ENCODE results near the gene USP5. TPM values are rescaled to one million over a fixed set of nuclear protein-coding genes. Genes with fewer than 3 reads are reported as not detected.

The USP5 gene
- polyA plus RNA-seq, 1 donor from 2014 or later, result 130 TPM

DNA sequence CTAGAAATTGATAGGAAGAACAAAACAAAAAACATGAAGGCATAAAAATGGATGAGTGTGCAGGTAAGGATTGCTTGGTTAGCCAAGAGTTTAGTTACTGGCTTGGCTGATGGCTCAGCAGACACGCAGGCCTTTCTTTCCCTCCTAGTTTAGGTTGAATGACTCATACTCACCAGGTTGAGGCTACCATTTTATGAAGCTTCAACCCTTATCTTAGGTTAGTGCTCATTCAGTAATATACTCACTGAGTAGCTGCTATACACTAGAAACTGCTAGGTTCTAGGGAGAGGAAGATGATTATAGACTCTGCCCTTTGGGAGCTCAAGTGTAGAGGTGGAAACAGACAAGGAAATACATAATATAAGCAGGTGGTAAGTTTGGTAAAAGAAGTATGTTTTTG is 17.7 kb upstream of the USP5 start:
- H2AFZ ChIP-seq (ENCODE audit: low read depth, low read length), result no peak overlapping the region
- no peaks in the 10 kb centered on the region for H3K9me2 ChIP-seq (ENCODE audit: insufficient read depth, low read length)
- H3K9ac ChIP-seq (ENCODE audit: low read length), result no peak overlapping the region
- H3K27me3 ChIP-seq (ENCODE audit: insufficient read depth, low read depth, low read length), result no peaks in the 10 kb centered on the region
- H3K4me2 ChIP-seq (ENCODE audit: low read length), result no peak overlapping the region
- no peak overlapping the region for H3K4me3 ChIP-seq (ENCODE audit: low read length)
- H3K27ac ChIP-seq (ENCODE audit: low read length), result no peak overlapping the region
- H4K20me1 ChIP-seq (ENCODE audit: insufficient read depth), result no peaks in the 10 kb centered on the region
- no peaks in the 10 kb centered on the region for H3K9me3 ChIP-seq (ENCODE audit: low read length)
- TF ChIP-seq EZH2 (IDR thresholded peaks at IDR 0.05; ENCODE audit: borderline replicate concordance, insufficient read depth, low read length, poor library complexity, severe bottlenecking), result no peak
- H3K79me2 ChIP-seq (replicated peaks; ENCODE audit: insufficient read depth, low read length), result peaks cover 16% of the 10 kb centered on the region
- no peaks in the 10 kb centered on the region for H3F3A ChIP-seq (ENCODE audit: insufficient read depth, low read length, poor library complexity, severe bottlenecking)
- no peaks in the 10 kb centered on the region for H3K36me3 ChIP-seq (ENCODE audit: insufficient read depth, low read length)

DNA sequence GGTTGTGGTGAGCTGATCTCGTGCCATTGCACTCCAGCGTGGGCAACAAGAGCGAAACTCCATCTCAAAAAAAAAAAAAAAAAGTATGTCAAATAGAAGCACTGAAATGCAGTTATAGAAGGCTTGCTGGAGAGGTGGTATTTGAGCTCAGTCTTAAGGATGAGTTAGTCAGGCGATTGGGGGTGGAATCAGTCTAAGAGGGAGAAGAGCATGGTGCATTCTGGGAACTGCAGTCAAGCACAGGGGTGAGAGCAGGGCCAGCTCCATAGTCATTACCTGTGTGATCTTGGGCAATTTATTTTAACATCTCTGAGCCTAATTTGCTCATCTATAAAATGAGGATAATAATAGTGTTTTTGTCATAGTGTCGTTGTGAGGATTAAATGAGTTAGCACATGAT is 17.1 kb upstream of the USP5 start:
- no peak overlapping the region for H3K27ac ChIP-seq (ENCODE audit: low read length)
- TF ChIP-seq EP300 (conservative IDR thresholded peaks at IDR 0.05; ENCODE audit: poor library complexity, severe bottlenecking), result no peak
- no peak for TF ChIP-seq EZH2 (IDR thresholded peaks at IDR 0.05; ENCODE audit: borderline replicate concordance, insufficient read depth, low read length, poor library complexity, severe bottlenecking)
- TF ChIP-seq, protein P1, sequence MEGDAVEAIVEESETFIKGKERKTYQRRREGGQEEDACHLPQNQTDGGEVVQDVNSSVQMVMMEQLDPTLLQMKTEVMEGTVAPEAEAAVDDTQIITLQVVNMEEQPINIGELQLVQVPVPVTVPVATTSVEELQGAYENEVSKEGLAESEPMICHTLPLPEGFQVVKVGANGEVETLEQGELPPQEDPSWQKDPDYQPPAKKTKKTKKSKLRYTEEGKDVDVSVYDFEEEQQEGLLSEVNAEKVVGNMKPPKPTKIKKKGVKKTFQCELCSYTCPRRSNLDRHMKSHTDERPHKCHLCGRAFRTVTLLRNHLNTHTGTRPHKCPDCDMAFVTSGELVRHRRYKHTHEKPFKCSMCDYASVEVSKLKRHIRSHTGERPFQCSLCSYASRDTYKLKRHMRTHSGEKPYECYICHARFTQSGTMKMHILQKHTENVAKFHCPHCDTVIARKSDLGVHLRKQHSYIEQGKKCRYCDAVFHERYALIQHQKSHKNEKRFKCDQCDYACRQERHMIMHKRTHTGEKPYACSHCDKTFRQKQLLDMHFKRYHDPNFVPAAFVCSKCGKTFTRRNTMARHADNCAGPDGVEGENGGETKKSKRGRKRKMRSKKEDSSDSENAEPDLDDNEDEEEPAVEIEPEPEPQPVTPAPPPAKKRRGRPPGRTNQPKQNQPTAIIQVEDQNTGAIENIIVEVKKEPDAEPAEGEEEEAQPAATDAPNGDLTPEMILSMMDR (IDR thresholded peaks at IDR 0.05; ENCODE audit: poor library complexity, severe bottlenecking), result no peak
- no peak for TF ChIP-seq RAD21 (conservative IDR thresholded peaks at IDR 0.05)
- TF ChIP-seq MXI1 (conservative IDR thresholded peaks at IDR 0.05; ENCODE audit: poor library complexity, severe bottlenecking), result no peak
- TF ChIP-seq, protein P2, sequence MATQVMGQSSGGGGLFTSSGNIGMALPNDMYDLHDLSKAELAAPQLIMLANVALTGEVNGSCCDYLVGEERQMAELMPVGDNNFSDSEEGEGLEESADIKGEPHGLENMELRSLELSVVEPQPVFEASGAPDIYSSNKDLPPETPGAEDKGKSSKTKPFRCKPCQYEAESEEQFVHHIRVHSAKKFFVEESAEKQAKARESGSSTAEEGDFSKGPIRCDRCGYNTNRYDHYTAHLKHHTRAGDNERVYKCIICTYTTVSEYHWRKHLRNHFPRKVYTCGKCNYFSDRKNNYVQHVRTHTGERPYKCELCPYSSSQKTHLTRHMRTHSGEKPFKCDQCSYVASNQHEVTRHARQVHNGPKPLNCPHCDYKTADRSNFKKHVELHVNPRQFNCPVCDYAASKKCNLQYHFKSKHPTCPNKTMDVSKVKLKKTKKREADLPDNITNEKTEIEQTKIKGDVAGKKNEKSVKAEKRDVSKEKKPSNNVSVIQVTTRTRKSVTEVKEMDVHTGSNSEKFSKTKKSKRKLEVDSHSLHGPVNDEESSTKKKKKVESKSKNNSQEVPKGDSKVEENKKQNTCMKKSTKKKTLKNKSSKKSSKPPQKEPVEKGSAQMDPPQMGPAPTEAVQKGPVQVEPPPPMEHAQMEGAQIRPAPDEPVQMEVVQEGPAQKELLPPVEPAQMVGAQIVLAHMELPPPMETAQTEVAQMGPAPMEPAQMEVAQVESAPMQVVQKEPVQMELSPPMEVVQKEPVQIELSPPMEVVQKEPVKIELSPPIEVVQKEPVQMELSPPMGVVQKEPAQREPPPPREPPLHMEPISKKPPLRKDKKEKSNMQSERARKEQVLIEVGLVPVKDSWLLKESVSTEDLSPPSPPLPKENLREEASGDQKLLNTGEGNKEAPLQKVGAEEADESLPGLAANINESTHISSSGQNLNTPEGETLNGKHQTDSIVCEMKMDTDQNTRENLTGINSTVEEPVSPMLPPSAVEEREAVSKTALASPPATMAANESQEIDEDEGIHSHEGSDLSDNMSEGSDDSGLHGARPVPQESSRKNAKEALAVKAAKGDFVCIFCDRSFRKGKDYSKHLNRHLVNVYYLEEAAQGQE (IDR thresholded peaks at IDR 0.05; ENCODE audit: borderline replicate concordance), result no peak
- no peak for TF ChIP-seq TAF1 (IDR thresholded peaks at IDR 0.05; ENCODE audit: low read depth)
- no peak for TF ChIP-seq POLR2AphosphoS5 (IDR thresholded peaks at IDR 0.05)
- TF ChIP-seq SMC3 (conservative IDR thresholded peaks at IDR 0.05; ENCODE audit: poor library complexity), result no peak
- no peaks in the 10 kb centered on the region for H3K27me3 ChIP-seq (ENCODE audit: insufficient read depth, low read depth, low read length)
- H4K20me1 ChIP-seq (ENCODE audit: insufficient read depth), result no peaks in the 10 kb centered on the region
- no peaks in the 10 kb centered on the region for H3K36me3 ChIP-seq (ENCODE audit: insufficient read depth, low read length)
- H3K9me3 ChIP-seq (ENCODE audit: low read length), result no peaks in the 10 kb centered on the region
- no peaks in the 10 kb centered on the region for H3F3A ChIP-seq (ENCODE audit: insufficient read depth, low read length, poor library complexity, severe bottlenecking)
- H2AFZ ChIP-seq (ENCODE audit: low read depth, low read length), result no peak overlapping the region
- no peak overlapping the region for H3K4me3 ChIP-seq (ENCODE audit: low read length)
- H3K9me2 ChIP-seq (ENCODE audit: insufficient read depth, low read length), result no peaks in the 10 kb centered on the region
- H3K4me2 ChIP-seq (ENCODE audit: low read length), result no peak overlapping the region
- peaks cover 10% of the 10 kb centered on the region for H3K79me2 ChIP-seq (replicated peaks; ENCODE audit: insufficient read depth, low read length)
- no peak overlapping the region for H3K9ac ChIP-seq (ENCODE audit: low read length)

DNA sequence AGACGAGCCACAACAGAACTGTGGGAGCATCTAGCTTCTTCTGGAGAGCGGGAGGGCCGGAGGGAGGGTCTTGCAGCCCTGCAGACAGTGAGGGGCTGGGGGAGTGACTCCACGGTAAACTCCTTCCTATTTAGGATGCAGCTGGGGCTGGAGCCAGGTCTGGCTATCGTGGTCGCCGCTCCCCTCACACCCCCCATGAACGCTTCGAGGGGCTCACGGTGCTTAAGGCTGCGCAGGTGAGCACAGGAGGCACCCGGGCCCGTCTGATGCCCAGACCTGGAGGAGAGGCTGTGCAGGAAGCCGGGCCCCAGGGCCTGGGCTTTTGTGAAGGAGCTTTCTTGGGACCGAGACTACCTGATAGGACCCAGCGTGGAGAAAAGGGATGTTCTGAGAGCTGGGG is 15.1 kb upstream of the USP5 start:
- H3K9me3 ChIP-seq (ENCODE audit: low read length), result no peaks in the 10 kb centered on the region
- no peak overlapping the region for H3K27ac ChIP-seq (ENCODE audit: low read length)
- H4K20me1 ChIP-seq (ENCODE audit: insufficient read depth), result no peaks in the 10 kb centered on the region
- H2AFZ ChIP-seq (ENCODE audit: low read depth, low read length), result no peak overlapping the region
- no peaks in the 10 kb centered on the region for H3K36me3 ChIP-seq (ENCODE audit: insufficient read depth, low read length)
- H3F3A ChIP-seq (ENCODE audit: insufficient read depth, low read length, poor library complexity, severe bottlenecking), result no peaks in the 10 kb centered on the region
- no peaks in the 10 kb centered on the region for H3K9me2 ChIP-seq (ENCODE audit: insufficient read depth, low read length)
- H3K79me2 ChIP-seq (replicated peaks; ENCODE audit: insufficient read depth, low read length), result no peaks in the 10 kb centered on the region
- H3K9ac ChIP-seq (ENCODE audit: low read length), result no peak overlapping the region
- H3K27me3 ChIP-seq (ENCODE audit: insufficient read depth, low read depth, low read length), result no peaks in the 10 kb centered on the region
- TF ChIP-seq RAD21 (conservative IDR thresholded peaks at IDR 0.05) (no peak), EZH2 (IDR thresholded peaks at IDR 0.05; ENCODE audit: borderline replicate concordance, insufficient read depth, low read length, poor library complexity, severe bottlenecking) (no peak), EP300 (conservative IDR thresholded peaks at IDR 0.05; ENCODE audit: poor library complexity, severe bottlenecking) (no peak), SMC3 (conservative IDR thresholded peaks at IDR 0.05; ENCODE audit: poor library complexity) (no peak), TAF1 (IDR thresholded peaks at IDR 0.05; ENCODE audit: low read depth) (no peak), POLR2AphosphoS5 (IDR thresholded peaks at IDR 0.05) (no peak), MXI1 (conservative IDR thresholded peaks at IDR 0.05; ENCODE audit: poor library complexity, severe bottlenecking) (no peak)
- TF ChIP-seq, protein P2 (IDR thresholded peaks at IDR 0.05; ENCODE audit: borderline replicate concordance), result no peak
- TF ChIP-seq, protein P1 (IDR thresholded peaks at IDR 0.05; ENCODE audit: poor library complexity, severe bottlenecking), result no peak
- H3K4me3 ChIP-seq (ENCODE audit: low read length), result no peak overlapping the region
- H3K4me2 ChIP-seq (ENCODE audit: low read length), result no peak overlapping the region
